Vagina (tissue), 2 donors: ENCODE data around the gene GSTA1. TPM values are rescaled to one million over a fixed set of nuclear protein-coding genes. Genes with fewer than 3 reads are reported as not detected.
"Not testable (repeated sequence)": the region's sequence is repeated elsewhere in the genome, so short reads cannot be mapped to it uniquely, and the experiment has no call there.

Experiments
- DNase-seq, 2 donors: peaks; one replicate each; pipeline ENCODE4 v3.0.0-alpha.2; 2017; ENCODE audit errors: extremely low spot score in 2 of 2
- H3K27ac ChIP-seq: fragments of 200-600 bp; sonication (generic); one replicate; pipeline ENCODE4 v1.5.1; 2019
- H3K27me3 ChIP-seq: fragments of 200-600 bp; sonication (generic); one replicate; pipeline ENCODE4 v1.5.1; 2019
- H3K36me3 ChIP-seq, 2 donors: fragments of 200-600 bp; sonication (generic); one replicate each; pipeline ENCODE4 v1.5.1; 2017 to 2019
- H3K4me1 ChIP-seq: fragments of 200-600 bp; sonication (generic); one replicate; pipeline ENCODE4 v1.5.1; 2019
- H3K4me3 ChIP-seq, 2 donors: fragments of 200-600 bp; sonication (generic); 1 replicate in 1 of 2; 2 replicates in 1 of 2; pipeline ENCODE4 v1.5.1; 2016 to 2019
- H3K9me3 ChIP-seq: fragments of 200-600 bp; sonication (generic); one replicate; pipeline ENCODE4 v1.5.1; 2019
- POLR2A ChIP-seq, 2 donors: fragments of 450-650 bp; IDR thresholded peaks; one replicate each; pipeline ENCODE4 v1.6.1; 2017; ENCODE audit warnings: antibody characterized with exemption in 2 of 2, mild to moderate bottlenecking in 2 of 2, moderate library complexity in 2 of 2
- POLR2AphosphoS5 ChIP-seq, 2 donors: sonication (generic); formaldehyde crosslinking; IDR thresholded peaks; one replicate each; pipeline ENCODE4 v1.9.0; 2017; ENCODE audit warnings: antibody characterized with exemption in 2 of 2, mild to moderate bottlenecking in 2 of 2, low read depth in 1 of 2; ENCODE audit not compliant: insufficient read depth in 1 of 2
- intact Hi-C: fragments of 100-400 bp; cut with DNase I; formaldehyde crosslinking; loops from one replicate; pipeline ENCODE4 v1.15.1; 2023
- total RNA-seq: library from RNA; depleted of rRNA; stranded (reverse); fragments of >200 nt; gene quantifications from one replicate; pipeline ENCODE4 v1.2.3, GENCODE V29; 2016
- TF ChIP-seq, protein P1 (sequence below), 3 experiments: fragments of 450-650 bp in 2 of 3; fragments of 200-600 bp in 1 of 3; sonication (generic) in 1 of 3; IDR thresholded peaks; one replicate each; pipeline ENCODE4 v1.5.1; 2017 to 2019; ENCODE audit warnings: antibody characterized with exemption in 3 of 3, mild to moderate bottlenecking in 2 of 3, moderate library complexity in 2 of 3

GSTA1 gene
- total RNA-seq, 1 donor from 2014 or later = 1.7 TPM

DNA sequence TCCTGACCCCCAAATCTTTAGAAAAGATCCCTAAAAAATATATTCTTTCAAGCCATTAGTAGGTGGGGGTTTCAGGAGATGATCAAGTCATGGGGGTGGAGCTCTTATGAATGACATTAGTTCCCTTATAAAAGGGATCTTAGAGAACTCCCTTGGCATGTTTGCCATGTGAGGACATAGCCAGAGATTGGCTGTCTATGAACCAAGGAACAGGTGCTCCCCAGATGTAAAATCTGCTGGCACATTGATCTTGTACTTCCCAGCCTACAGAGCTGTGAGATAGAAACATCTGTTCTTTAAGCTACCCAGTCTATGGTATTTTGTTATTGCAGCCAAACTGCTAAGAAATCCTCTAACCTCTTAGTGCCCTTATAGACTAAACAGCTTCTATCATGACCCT is 36.0 kb downstream of the GSTA1 start:
- DNase-seq, H3K27me3 ChIP-seq, H3K9me3 ChIP-seq, H3K27ac ChIP-seq, H3K4me1 ChIP-seq, H3K36me3 ChIP-seq, intact Hi-C loops, H3K4me3 ChIP-seq: not testable (repeated sequence)

DNA sequence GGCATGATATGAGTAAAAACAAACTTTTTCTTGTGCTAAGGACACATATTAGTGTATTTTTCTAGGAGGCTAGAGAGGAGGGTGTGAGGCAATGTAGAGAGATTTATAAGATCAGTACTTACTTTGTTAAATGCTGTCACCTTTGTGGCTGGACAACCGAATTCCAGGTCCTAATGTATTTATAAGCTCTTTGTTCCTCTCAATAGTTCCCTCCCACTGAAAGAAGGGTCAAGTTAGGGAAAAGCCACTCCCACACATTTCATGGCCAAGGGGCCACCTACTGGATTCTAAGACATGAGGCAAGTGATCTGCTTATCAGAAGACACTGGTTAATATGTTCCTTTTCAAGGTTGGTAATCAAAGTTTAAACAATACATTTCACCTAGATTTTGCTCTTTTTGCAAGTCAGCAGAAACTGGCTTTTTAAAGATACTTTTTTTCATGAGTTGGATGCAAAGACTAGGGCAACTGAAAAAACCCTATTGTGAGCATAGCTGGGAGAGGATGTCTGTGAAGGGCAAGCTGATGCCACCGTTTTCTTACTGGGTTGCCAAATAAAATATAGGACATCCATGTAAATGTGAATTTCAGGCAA is 40.2 kb downstream of the GSTA1 start, which contains the start of gene GSTA2:
Gene GSTA2 (minus strand): TSS at position 154 of the 595 bp plus-strand sequence. CDS start 5,528 bp downstream, outside the sequence.
- H3K27me3 ChIP-seq, H3K4me1 ChIP-seq, H3K9me3 ChIP-seq, DNase-seq, H3K4me3 ChIP-seq, H3K36me3 ChIP-seq, H3K27ac ChIP-seq, intact Hi-C loops: not testable (repeated sequence)

DNA sequence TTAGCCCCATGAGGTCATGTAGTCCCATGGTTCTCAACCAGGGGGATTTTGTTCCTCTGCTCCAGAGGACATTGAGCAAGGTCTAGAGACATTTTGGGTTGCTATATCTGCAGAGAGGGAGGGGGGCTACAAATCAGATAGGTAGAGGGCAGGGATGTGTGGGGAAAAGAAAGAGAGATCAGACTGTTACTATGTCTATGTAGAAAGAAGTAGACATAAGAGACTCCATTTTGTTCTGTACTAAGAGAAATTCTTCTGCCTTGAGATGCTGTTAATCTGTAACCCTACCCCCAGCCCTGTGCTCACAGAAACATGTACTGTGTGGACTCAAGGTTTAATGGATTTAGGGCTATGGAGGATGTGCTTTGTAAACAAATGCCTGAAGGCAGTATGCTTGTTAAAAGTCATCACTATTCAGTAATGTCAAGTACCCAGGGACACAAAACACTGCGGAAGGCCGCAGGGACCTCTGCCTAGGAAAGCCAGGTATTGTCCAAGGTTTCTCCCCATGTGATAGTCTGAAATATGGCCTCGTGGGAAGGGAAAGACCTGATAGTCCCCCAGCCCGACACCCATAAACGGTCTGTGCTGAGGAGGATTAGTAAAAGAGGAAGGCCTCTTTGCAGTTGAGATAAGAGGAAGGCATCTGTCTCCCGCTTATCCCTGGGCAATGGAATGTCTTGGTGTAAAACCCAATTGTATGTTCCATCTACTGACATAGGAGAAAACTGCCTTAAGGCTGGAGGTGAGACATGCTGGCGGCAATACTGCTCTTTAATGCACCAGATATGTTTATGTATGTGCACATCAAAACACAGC is 41.7 kb downstream of the GSTA1 start:
- H3K4me1 ChIP-seq, H3K27me3 ChIP-seq, H3K27ac ChIP-seq, H3K36me3 ChIP-seq, H3K9me3 ChIP-seq, DNase-seq, intact Hi-C loops, H3K4me3 ChIP-seq: not testable (repeated sequence)

DNA sequence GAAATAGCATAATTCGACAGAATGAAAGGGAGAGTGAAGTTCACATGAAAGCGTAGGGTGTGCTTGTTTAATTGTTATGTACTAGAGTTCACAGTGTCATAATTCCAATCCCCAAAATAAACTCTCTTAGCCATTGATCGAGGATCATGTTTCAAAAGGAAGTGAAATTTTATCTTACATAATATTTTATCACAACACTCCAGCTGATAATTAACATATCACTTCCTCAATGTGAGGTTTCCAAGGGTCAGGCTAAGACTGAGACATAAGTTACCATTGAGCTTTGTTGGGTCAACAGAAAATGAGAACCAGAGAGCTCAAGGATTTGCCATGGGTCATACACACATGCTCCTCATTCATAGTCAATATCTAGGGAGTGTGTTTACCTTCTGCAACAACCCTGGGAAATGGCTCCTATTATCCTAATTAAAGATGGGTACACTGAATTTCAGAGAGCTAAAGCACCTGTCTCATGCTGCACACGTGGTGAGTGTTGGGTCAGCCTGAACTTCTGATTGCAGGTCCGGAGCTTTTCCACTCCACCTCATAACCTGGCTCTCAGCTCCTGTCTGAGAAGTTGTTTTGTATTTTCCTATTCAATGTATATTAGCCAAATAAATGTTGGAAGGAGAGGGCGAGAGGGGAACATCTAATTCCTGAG is 43.4 kb downstream of the GSTA1 start:
- Histone ChIP-seq H3K4me1 (no peaks in the 10 kb centered on the region), H3K36me3 (no peaks in the 10 kb centered on the region), H3K4me3 (no peak overlapping the region), H3K27me3 (no peaks in the 10 kb centered on the region), H3K9me3 (no peaks in the 10 kb centered on the region), H3K27ac (no peak overlapping the region)
- no peak for DNase-seq
- TF ChIP-seq, protein P1, sequence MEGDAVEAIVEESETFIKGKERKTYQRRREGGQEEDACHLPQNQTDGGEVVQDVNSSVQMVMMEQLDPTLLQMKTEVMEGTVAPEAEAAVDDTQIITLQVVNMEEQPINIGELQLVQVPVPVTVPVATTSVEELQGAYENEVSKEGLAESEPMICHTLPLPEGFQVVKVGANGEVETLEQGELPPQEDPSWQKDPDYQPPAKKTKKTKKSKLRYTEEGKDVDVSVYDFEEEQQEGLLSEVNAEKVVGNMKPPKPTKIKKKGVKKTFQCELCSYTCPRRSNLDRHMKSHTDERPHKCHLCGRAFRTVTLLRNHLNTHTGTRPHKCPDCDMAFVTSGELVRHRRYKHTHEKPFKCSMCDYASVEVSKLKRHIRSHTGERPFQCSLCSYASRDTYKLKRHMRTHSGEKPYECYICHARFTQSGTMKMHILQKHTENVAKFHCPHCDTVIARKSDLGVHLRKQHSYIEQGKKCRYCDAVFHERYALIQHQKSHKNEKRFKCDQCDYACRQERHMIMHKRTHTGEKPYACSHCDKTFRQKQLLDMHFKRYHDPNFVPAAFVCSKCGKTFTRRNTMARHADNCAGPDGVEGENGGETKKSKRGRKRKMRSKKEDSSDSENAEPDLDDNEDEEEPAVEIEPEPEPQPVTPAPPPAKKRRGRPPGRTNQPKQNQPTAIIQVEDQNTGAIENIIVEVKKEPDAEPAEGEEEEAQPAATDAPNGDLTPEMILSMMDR (IDR thresholded peaks at IDR 0.05) = no peak
- TF ChIP-seq POLR2AphosphoS5 (IDR thresholded peaks at IDR 0.05; ENCODE audit: insufficient read depth in 1 of 2, low read depth in 1 of 2) (no peak), POLR2A (IDR thresholded peaks at IDR 0.05) (no peak)
- intact Hi-C loops = no loop called here

DNA sequence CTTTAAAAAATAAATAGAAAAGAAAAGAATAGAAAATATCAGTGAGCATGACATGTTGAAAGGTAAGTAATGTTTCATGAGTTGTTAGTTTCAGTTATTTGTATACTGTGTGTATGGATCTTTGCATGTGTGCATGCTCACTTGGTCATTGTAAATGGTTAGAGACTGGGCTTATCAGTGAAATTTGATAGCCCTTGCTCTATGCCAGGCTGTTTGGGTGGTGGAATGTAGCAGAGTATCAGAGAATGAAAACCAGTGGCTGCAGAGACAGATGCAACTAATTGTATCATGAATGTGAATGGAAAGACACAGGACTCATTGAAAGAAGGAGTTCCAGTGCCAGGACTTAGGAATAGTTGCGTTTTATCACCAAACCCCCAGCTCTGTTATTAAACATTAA is 44.5 kb downstream of the GSTA1 start:
- H3K27me3 ChIP-seq = no peaks in the 10 kb centered on the region
- no peaks in the 10 kb centered on the region for H3K4me1 ChIP-seq
- no peak overlapping the region for H3K4me3 ChIP-seq
- H3K27ac ChIP-seq = no peak overlapping the region
- intact Hi-C loops = no loop called here
- no peak for TF ChIP-seq POLR2AphosphoS5 (IDR thresholded peaks at IDR 0.05; ENCODE audit: insufficient read depth in 1 of 2, low read depth in 1 of 2)
- TF ChIP-seq, protein P1 (IDR thresholded peaks at IDR 0.05) = no peak
- TF ChIP-seq POLR2A (IDR thresholded peaks at IDR 0.05) = no peak
- no peaks in the 10 kb centered on the region for H3K36me3 ChIP-seq
- no peak for DNase-seq
- no peaks in the 10 kb centered on the region for H3K9me3 ChIP-seq

DNA sequence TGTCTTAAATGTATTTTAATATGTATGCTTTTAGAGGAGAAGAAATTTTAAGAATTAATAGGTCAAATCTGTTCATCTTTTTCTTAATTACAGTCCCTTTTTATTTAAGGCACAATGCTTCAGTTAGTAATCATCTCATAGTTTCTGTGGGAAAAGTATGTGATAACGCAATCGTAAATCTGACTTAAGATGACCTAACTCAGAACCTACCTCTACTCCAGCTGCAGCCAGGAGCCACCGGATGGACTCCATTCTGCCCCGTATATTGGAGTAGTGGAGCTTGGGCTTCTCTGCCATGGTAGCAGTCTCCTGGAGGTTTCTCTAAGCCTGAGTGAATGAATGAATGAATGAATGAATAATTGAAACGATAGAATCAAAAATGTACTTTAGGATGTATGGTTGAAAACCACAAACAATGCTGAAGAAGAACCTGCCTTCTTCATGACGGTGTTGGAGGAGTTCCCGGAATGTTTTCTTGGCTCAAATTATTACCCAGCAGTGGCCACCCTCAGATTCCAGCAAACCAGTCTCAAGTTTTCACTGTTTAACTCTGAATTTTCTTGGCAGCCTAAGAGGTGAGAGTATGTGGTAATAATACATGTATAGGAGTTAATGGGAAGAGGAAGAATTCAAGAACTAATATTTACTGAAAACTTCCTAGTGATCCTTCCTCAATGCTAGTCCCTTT is 45.8 kb downstream of the GSTA1 start:
- H3K36me3 ChIP-seq, H3K9me3 ChIP-seq, H3K4me1 ChIP-seq, H3K27me3 ChIP-seq, H3K27ac ChIP-seq, intact Hi-C loops, DNase-seq, H3K4me3 ChIP-seq: not testable (repeated sequence)
